SK-N-SH (cell line): ENCODE data around the gene TSR2.
"Not testable (repeated sequence)": the region's sequence is repeated elsewhere in the genome, so short reads cannot be mapped to it uniquely, and the experiment has no call there.

Experiments used
- CTCF ChIP-seq: fragments of 200-600 bp; sonication (generic); IDR thresholded peaks from 2 replicates; pipeline ENCODE4 v1.6.1; 2017; ENCODE audit warnings: antibody characterized with exemption, mild to moderate bottlenecking, moderate library complexity
- RAD21 ChIP-seq: IDR thresholded peaks from 2 replicates; pipeline ENCODE4 v1.6.1; 2012; ENCODE audit warnings: mild to moderate bottlenecking, low read length
- USF1 ChIP-seq: IDR thresholded peaks from 2 replicates; pipeline ENCODE4 v1.4.0; 2012; ENCODE audit warnings: low read depth, borderline replicate concordance

GRCh38 chrX:54489819-54490218 is 49.6 kb downstream of the TSR2 start:
- not testable (repeated sequence) for TF ChIP-seq CTCF, RAD21, USF1
